Body of pancreas (tissue), 4 donors: Measurements from ENCODE around the gene MCTP1. TPM values are rescaled to one million over a fixed set of nuclear protein-coding genes. Genes with fewer than 3 reads are reported as not detected.

ENCODE experiments used
- ATAC-seq: fragments of 150-250 bp; one replicate; pipeline ENCODE4 v1.9.1; 2016
- DNase-seq, 4 donors: peaks; one replicate each; pipeline ENCODE4 v3.0.0-alpha.2; 2019
- H3K27ac ChIP-seq, 4 donors: fragments of 200-600 bp; sonication (generic); 1 replicate in 3 of 4; 2 replicates in 1 of 4; pipeline versions ENCODE4 v1.5.1 to v1.6.1; 2016 to 2019; ENCODE audit warnings: mild to moderate bottlenecking in 1 of 4, mixed read lengths in 1 of 4, moderate library complexity in 1 of 4
- H3K27me3 ChIP-seq, 2 donors: fragments of 200-600 bp; sonication (generic); one replicate each; pipeline ENCODE4 v1.6.0; 2016; ENCODE audit warnings: mild to moderate bottlenecking in 1 of 2
- H3K36me3 ChIP-seq, 2 donors: fragments of 200-600 bp; sonication (generic); replicated peaks in 1 of 2; 2 replicates each; pipeline ENCODE4 v1.5.1; 2016; ENCODE audit warnings: low read depth in 2 of 2; ENCODE audit not compliant: insufficient read depth in 1 of 2
- H3K4me1 ChIP-seq: fragments of 200-600 bp; sonication (generic); one replicate; pipeline ENCODE4 v1.6.0; 2016
- H3K4me3 ChIP-seq, 2 donors: fragments of 200-600 bp; sonication (generic); 1 replicate in 1 of 2; 2 replicates in 1 of 2; pipeline ENCODE4 v1.5.1; 2016 to 2019
- H3K9me3 ChIP-seq, 3 donors: fragments of 200-600 bp; sonication (generic); 1 replicate in 2 of 3; 2 replicates in 1 of 3; pipeline ENCODE4 v1.5.1; 2016
- CTCF ChIP-seq, 7 experiments: fragments of 450-650 bp in 4 of 7; fragments of 200-600 bp in 3 of 7; sonication (generic) in 3 of 7; IDR thresholded peaks; one replicate each; pipeline ENCODE4 v1.5.1; 2016 to 2019; ENCODE audit warnings: antibody characterized with exemption in 7 of 7
- POLR2A ChIP-seq, 3 donors: fragments of 450-650 bp; IDR thresholded peaks; one replicate each; pipeline ENCODE4 v1.6.1; 2016; ENCODE audit warnings: antibody characterized with exemption in 3 of 3, mild to moderate bottlenecking in 2 of 3
- WGBS, 2 donors: methylation state at CpG; one replicate each; pipeline ENCODE4 v1.1.5; 2017; 5-methylcytosine and 5-hydroxymethylcytosine counted together
- intact Hi-C: fragments of 100-400 bp; cut with DNase I; formaldehyde crosslinking; loops from one replicate; pipeline ENCODE4 v1.15.1; 2023
- total RNA-seq, 2 donors: library from RNA; depleted of rRNA; stranded (reverse); fragments of >200 nt; gene quantifications; one replicate each; pipeline ENCODE4 v1.1.0, GENCODE V29; 2016

MCTP1 gene
- total RNA-seq, 2 donors from 2014 or later = 3.6 to 8.8 TPM

GRCh38 chr5:95070866-95071265, 214.0 kb downstream of the MCTP1 start:
- no peak overlapping the region for H3K4me3 ChIP-seq
- H3K27me3 ChIP-seq = no peaks in the 10 kb centered on the region
- no peak for DNase-seq
- no peaks in the 10 kb centered on the region for H3K4me1 ChIP-seq
- TF ChIP-seq POLR2A (IDR thresholded peaks at IDR 0.05) (no peak), CTCF (IDR thresholded peaks at IDR 0.05) (no peak)
- H3K36me3 ChIP-seq = no peaks in the 10 kb centered on the region
- H3K9me3 ChIP-seq = no peaks in the 10 kb centered on the region
- ATAC-seq = no peak
- intact Hi-C loops = no loop called here
- WGBS, 2 donors = 49 to 65% methylated on average over 4 to 5 of the region's 5 CpGs
- H3K27ac ChIP-seq = no peak overlapping the region

- H3K27me3 ChIP-seq = no peaks in the 10 kb centered on the region
- H3K4me3 ChIP-seq = no peak overlapping the region
- intact Hi-C loops = no loop called here
- no peaks in the 10 kb centered on the region for H3K36me3 ChIP-seq
- TF ChIP-seq POLR2A (IDR thresholded peaks at IDR 0.05) = no peak
- TF ChIP-seq CTCF (IDR thresholded peaks at IDR 0.05) = no peak
- 63 to 71% methylated on average over 2 of the region's 2 CpGs for WGBS, 2 donors
- H3K27ac ChIP-seq = no peak overlapping the region
- DNase-seq (no peak), ATAC-seq (no peak)
- H3K4me1 ChIP-seq = no peaks in the 10 kb centered on the region
- H3K9me3 ChIP-seq = no peaks in the 10 kb centered on the region
Measured at GRCh38 chr5:95070453-95070852, 214.4 kb downstream of the MCTP1 start.

DNA sequence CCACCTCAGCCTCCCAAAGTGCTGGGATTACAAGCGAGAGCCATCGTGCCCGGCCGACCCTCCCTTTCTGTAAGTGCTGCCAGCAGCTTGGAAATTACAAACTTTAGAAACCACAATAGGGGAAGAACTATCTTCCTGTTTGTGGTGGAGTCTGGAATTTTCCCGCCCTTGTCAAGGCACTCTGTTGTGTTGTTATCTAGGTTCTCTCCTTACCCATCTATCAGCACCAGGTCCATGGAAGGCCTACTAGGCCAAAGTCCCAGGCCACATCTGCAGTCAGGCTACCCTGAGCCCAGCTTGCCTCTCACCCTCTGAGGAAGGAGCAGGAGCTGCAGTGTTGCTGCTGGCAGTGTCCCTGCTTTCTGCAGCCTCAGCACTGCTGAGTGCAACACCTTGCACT, 214.9 kb downstream of the MCTP1 start:
- no peaks in the 10 kb centered on the region for H3K9me3 ChIP-seq
- intact Hi-C loops = no loop called here
- ATAC-seq = no peak
- H3K4me1 ChIP-seq = no peaks in the 10 kb centered on the region
- whole genome bisulfite sequencing, 2 donors = 70 to 71% methylated on average over 5 of the region's 5 CpGs
- H3K4me3 ChIP-seq = no peak overlapping the region
- peak in 1 of 4 donors; percentile 7 for DNase-seq
- TF ChIP-seq CTCF (IDR thresholded peaks at IDR 0.05) (no peak), POLR2A (IDR thresholded peaks at IDR 0.05) (no peak)
- H3K27ac ChIP-seq = no peak overlapping the region
- H3K36me3 ChIP-seq = no peaks in the 10 kb centered on the region
- no peaks in the 10 kb centered on the region for H3K27me3 ChIP-seq

- H3K27me3 ChIP-seq = no peaks in the 10 kb centered on the region
- TF ChIP-seq POLR2A (IDR thresholded peaks at IDR 0.05) (no peak), CTCF (IDR thresholded peaks at IDR 0.05) (no peak)
- no peak overlapping the region for H3K4me3 ChIP-seq
- no peaks in the 10 kb centered on the region for H3K4me1 ChIP-seq
- DNase-seq = no peak
- no peak overlapping the region for H3K27ac ChIP-seq
- WGBS, 2 donors = 55 to 62% methylated on average over 2 of the region's 2 CpGs
- no peaks in the 10 kb centered on the region for H3K9me3 ChIP-seq
- ATAC-seq = no peak
- intact Hi-C loops = no loop called here
- H3K36me3 ChIP-seq = no peaks in the 10 kb centered on the region
Measured at GRCh38 chr5:95069021-95069420, 215.9 kb downstream of the MCTP1 start.

DNA sequence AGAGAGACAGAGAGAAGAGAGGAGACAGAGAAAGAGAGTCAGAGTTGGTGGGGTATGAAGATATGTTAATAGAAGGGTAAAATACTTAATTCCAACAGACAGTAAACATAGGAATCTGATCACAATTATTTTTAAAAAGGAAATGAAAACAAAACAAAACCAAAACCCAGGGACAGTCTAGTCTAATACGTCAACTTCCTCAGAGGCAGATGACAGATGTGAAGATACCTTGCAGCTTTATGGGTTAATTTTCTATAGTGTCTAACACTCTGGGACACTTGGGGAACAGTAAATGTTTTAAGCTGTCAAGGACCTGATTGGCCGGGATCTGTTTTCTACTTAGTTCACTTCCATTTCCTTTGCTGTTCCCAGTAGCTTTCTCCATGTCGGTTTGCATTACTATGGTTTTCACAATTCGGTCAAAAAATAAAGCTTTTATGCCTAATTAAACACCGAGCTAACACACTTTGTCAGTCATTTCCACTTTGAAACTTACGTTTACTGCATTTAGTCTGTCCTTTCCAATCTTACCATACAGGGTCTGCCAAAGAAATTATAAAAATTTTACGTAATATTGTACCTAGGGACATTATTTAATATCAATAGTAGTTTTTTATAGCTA, 216.5 kb downstream of the MCTP1 start:
- H3K4me1 ChIP-seq = no peaks in the 10 kb centered on the region
- intact Hi-C loops = no loop called here
- H3K27me3 ChIP-seq = no peaks in the 10 kb centered on the region
- H3K36me3 ChIP-seq = no peaks in the 10 kb centered on the region
- no peak for TF ChIP-seq POLR2A (IDR thresholded peaks at IDR 0.05)
- H3K9me3 ChIP-seq = no peaks in the 10 kb centered on the region
- no peak overlapping the region for H3K27ac ChIP-seq
- DNase-seq (no peak), ATAC-seq (no peak)
- H3K4me3 ChIP-seq = no peak overlapping the region
- WGBS, 2 donors = 59% methylated on average over 7 of the region's 7 CpGs
